ENCODE results near the gene PPP2R5B.
"Not testable (repeated sequence)": the region's sequence is repeated elsewhere in the genome, so short reads cannot be mapped to it uniquely, and the experiment has no call there.

PPP2R5B gene

GRCh38 chr11:64976651-64977050, 52.2 kb downstream of the PPP2R5B start:
- no peak for DNase-seq (ENCODE audit: low spot score)

- DNase-seq (ENCODE audit: low spot score): not testable (repeated sequence)
Observed at GRCh38 chr11:64983339-64983738, 58.9 kb downstream of the PPP2R5B start.
